Keratinocyte (primary cell): ENCODE data around the gene PTPN6.

Experiments
- EZH2 ChIP-seq: IDR thresholded peaks from one replicate; pipeline ENCODE4 v1.6.1; 2012; ENCODE audit warnings: inconsistent platforms, mild to moderate bottlenecking, low read length, moderate library complexity
- TF ChIP-seq, protein P1 (sequence below), 3 experiments: IDR thresholded peaks in 1 of 3; conservative IDR thresholded peaks in 1 of 3; optimal IDR thresholded peaks in 1 of 3; 2 replicates in 2 of 3; 3 replicates in 1 of 3; pipeline versions ENCODE3 to v1.5.1; 2011; ENCODE audit warnings: low read length in 3 of 3, mild to moderate bottlenecking in 3 of 3, moderate library complexity in 2 of 3, control low read depth in 1 of 3, inconsistent platforms in 1 of 3; ENCODE audit not compliant: insufficient read depth in 2 of 3; ENCODE audit errors: extremely low read depth in 1 of 3

DNA sequence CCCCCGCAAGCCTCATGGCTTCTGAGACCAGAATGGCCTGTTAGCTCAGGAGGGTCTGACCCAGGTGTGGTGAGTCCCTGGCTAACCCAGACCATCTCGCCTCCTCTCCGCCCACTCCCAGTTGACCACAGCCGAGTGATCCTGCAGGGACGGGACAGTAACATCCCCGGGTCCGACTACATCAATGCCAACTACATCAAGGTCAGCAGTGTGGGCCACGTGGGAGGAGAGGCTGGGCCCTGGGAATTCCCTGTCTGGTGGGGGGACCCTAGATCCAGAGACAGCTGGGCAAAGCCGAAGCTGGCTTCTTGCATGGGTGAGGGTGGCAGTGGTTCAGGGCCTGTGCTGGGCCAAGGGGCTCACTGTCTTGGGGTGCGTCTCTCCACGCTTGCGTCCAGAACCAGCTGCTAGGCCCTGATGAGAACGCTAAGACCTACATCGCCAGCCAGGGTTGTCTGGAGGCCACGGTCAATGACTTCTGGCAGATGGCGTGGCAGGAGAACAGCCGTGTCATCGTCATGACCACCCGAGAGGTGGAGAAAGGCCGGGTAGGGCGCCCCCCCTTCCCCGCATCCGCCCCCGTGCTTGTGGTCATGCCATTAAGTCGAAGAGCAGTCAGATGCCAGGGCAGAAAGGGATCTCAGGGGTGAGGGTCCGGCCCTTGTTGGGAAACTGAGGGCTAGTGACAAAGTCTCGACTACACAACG is 5.0 kb downstream of the PTPN6 start:
- TF ChIP-seq, protein P1, sequence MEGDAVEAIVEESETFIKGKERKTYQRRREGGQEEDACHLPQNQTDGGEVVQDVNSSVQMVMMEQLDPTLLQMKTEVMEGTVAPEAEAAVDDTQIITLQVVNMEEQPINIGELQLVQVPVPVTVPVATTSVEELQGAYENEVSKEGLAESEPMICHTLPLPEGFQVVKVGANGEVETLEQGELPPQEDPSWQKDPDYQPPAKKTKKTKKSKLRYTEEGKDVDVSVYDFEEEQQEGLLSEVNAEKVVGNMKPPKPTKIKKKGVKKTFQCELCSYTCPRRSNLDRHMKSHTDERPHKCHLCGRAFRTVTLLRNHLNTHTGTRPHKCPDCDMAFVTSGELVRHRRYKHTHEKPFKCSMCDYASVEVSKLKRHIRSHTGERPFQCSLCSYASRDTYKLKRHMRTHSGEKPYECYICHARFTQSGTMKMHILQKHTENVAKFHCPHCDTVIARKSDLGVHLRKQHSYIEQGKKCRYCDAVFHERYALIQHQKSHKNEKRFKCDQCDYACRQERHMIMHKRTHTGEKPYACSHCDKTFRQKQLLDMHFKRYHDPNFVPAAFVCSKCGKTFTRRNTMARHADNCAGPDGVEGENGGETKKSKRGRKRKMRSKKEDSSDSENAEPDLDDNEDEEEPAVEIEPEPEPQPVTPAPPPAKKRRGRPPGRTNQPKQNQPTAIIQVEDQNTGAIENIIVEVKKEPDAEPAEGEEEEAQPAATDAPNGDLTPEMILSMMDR (optimal IDR thresholded peaks at IDR 0.05 in 1 of 3, IDR thresholded peaks at IDR 0.05 in 1 of 3, conservative IDR thresholded peaks at IDR 0.05 in 1 of 3; ENCODE audit: extremely low read depth in 1 of 3, insufficient read depth in 2 of 3, low read length in 3 of 3), result no peak
- no peak for TF ChIP-seq EZH2
